ENCODE measurements around the gene ABCB1.

DNA sequence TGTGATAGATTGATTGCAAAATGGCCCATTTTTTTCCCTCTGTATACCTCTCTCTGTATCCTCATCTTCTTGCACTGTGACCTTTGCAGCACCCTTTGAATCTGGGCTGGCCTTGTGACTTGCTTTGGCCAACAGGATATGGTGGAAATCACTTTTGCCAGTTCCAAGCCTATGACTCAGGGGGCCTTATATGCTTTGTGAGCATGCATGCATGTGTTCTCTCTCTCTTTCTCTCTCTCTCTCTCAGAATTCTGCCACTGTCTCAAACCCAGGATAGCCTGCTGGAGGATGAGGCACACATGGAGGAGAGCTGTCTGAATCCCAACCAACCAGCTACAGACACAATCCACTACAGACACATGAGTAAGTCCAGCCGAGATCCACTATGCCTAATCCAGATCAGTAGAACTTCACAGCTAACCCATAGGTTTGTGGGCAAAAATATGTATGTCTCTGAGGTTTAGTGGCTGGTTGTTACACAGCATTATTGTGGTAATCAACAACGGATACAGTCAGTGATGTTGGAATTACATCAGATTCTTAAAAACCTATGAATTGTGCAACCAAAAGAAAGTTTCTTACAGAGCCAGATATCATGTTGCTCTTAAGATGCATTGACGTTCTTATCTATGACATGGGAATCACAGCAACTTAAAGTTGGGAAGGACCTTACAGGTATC, 83.4 kb downstream of the ABCB1 start:
- TF ChIP-seq, protein P1, sequence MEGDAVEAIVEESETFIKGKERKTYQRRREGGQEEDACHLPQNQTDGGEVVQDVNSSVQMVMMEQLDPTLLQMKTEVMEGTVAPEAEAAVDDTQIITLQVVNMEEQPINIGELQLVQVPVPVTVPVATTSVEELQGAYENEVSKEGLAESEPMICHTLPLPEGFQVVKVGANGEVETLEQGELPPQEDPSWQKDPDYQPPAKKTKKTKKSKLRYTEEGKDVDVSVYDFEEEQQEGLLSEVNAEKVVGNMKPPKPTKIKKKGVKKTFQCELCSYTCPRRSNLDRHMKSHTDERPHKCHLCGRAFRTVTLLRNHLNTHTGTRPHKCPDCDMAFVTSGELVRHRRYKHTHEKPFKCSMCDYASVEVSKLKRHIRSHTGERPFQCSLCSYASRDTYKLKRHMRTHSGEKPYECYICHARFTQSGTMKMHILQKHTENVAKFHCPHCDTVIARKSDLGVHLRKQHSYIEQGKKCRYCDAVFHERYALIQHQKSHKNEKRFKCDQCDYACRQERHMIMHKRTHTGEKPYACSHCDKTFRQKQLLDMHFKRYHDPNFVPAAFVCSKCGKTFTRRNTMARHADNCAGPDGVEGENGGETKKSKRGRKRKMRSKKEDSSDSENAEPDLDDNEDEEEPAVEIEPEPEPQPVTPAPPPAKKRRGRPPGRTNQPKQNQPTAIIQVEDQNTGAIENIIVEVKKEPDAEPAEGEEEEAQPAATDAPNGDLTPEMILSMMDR (IDR thresholded peaks at IDR 0.05): no peak
- TF ChIP-seq ZFX (IDR thresholded peaks at IDR 0.05; ENCODE audit: borderline replicate concordance): no peak

Data from 22Rv1 (cell line).